H1 (cell line): Measurements from ENCODE around the gene RAD52. TPM values are rescaled to one million over a fixed set of nuclear protein-coding genes. Genes with fewer than 3 reads are reported as not detected.

Experiments used
- CHD7 ChIP-seq: fragments of 300-600 bp; sonication (generic); IDR thresholded peaks from 2 replicates; pipeline ENCODE4 v1.7.1; 2012; ENCODE audit warnings: low read length, moderate library complexity, mild to moderate bottlenecking, inconsistent platforms; ENCODE audit not compliant: insufficient replicate concordance
- RBBP5 ChIP-seq: IDR thresholded peaks from 2 replicates; pipeline ENCODE4 v1.7.1; 2012; ENCODE audit warnings: low read depth, mild to moderate bottlenecking, inconsistent platforms, low read length, moderate library complexity, borderline replicate concordance
- polyA plus RNA-seq, 7 experiments: library from polyadenylated mRNA; depleted of rRNA in 3 of 7; stranded (reverse) in 5 of 7; unstranded in 2 of 7; fragments of >200 nt in 5 of 7; fragments of 200-250 nt in 2 of 7; gene quantifications; 1 replicate in 5 of 7; 2 replicates in 1 of 7; 4 replicates in 1 of 7; pipeline versions ENCODE4 v1.2.1 to v1.2.3, GENCODE V29; 2011 to 2013; ENCODE audit warnings: missing spikeins in 2 of 7, mixed read lengths in 2 of 7
- total RNA-seq: library from RNA; stranded (reverse); fragmentation: NEBNext Ultra II Directional; extraction: Animal tissue kit (Norgen Biotek cat#: 25700); gene quantifications from 2 replicates; pipeline ENCODE4 v1.2.1, GENCODE V29; 2021

Gene RAD52
- total and polyA plus RNA-seq, 2 of the 8 experiments (the other 6 are each of a cell fraction or from before 2014, with no cell fraction given), result 12.5 to 14.3 TPM

GRCh38 chr12:976644-977043 lies 27.1 kb upstream of the RAD52 start (continued):
- TF ChIP-seq CHD7 (no peak), RBBP5 (no peak)
